Measurements from ENCODE around the gene DMGDH. TPM values are rescaled to one million over a fixed set of nuclear protein-coding genes. Genes with fewer than 3 reads are reported as not detected.
A peak's percentile ranks its signal among the peaks of the same experiment; 100 is the strongest.

DMGDH gene
- total RNA-seq, 1 donor from 2014 or later: 0.48 TPM

- TF ChIP-seq, protein P1, sequence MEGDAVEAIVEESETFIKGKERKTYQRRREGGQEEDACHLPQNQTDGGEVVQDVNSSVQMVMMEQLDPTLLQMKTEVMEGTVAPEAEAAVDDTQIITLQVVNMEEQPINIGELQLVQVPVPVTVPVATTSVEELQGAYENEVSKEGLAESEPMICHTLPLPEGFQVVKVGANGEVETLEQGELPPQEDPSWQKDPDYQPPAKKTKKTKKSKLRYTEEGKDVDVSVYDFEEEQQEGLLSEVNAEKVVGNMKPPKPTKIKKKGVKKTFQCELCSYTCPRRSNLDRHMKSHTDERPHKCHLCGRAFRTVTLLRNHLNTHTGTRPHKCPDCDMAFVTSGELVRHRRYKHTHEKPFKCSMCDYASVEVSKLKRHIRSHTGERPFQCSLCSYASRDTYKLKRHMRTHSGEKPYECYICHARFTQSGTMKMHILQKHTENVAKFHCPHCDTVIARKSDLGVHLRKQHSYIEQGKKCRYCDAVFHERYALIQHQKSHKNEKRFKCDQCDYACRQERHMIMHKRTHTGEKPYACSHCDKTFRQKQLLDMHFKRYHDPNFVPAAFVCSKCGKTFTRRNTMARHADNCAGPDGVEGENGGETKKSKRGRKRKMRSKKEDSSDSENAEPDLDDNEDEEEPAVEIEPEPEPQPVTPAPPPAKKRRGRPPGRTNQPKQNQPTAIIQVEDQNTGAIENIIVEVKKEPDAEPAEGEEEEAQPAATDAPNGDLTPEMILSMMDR (conservative IDR thresholded peaks at IDR 0.05): no peak
- DNase-seq (ENCODE audit: extremely low spot score, unreplicated experiment): no peak
- Mint-ChIP-seq H3K4me3 (no peak overlapping the region), H3K9me3 (no peaks in the 10 kb centered on the region), H3K4me1 (ENCODE audit: unreplicated experiment) (peaks cover 19% of the 10 kb centered on the region), H3K36me3 (no peaks in the 10 kb centered on the region), H3K27me3 (peaks cover 40% of the 10 kb centered on the region), H3K27ac (no peak overlapping the region)
Measured at GRCh38 chr5:79023348-79023747, 46.1 kb downstream of the DMGDH start.

- Mint-ChIP-seq H3K27ac (no peak overlapping the region), H3K36me3 (no peaks in the 10 kb centered on the region), H3K4me3 (no peak overlapping the region), H3K9me3 (no peaks in the 10 kb centered on the region), H3K4me1 (ENCODE audit: unreplicated experiment) (peaks cover 19% of the 10 kb centered on the region), H3K27me3 (peaks cover 40% of the 10 kb centered on the region)
- TF ChIP-seq, protein P1 (conservative IDR thresholded peaks at IDR 0.05): no peak
- DNase-seq (ENCODE audit: extremely low spot score, unreplicated experiment): no peak
Measured at GRCh38 chr5:79022771-79023170, 46.7 kb downstream of the DMGDH start.

DNA sequence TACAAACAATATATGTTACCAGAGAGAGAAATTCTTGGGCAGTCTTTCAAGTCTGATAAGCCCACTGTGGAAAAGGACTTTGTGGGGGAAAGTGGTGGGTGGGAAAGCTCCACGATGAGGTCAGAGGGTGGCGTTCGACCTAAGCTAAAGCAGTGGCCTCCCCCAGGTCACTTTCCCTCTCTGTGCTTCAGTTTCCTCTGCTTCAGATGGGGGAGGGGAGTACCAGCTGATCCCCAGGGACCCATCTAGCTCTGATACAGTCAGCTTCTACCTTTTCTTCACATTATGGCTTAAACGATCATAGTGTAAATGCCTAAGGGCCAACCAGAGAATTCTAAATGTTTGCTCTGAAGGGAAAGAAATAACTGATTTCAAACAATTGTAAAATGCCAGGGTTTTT lies 47.7 kb downstream of the DMGDH start:
- Mint-ChIP-seq H3K9me3 (no peaks in the 10 kb centered on the region), H3K27ac (no peak overlapping the region), H3K4me1 (ENCODE audit: unreplicated experiment) (peaks cover 19% of the 10 kb centered on the region), H3K4me3 (no peak overlapping the region), H3K36me3 (no peaks in the 10 kb centered on the region), H3K27me3 (peaks cover 42% of the 10 kb centered on the region)
- no peak for DNase-seq (ENCODE audit: extremely low spot score, unreplicated experiment)
- TF ChIP-seq, protein P1 (conservative IDR thresholded peaks at IDR 0.05): no peak

- DNase-seq (ENCODE audit: extremely low spot score, unreplicated experiment): no peak
- Mint-ChIP-seq H3K27me3 (peaks cover 37% of the 10 kb centered on the region), H3K4me3 (peak overlapping the region; percentile 16), H3K4me1 (ENCODE audit: unreplicated experiment) (peaks cover 19% of the 10 kb centered on the region), H3K9me3 (no peaks in the 10 kb centered on the region), H3K27ac (no peak overlapping the region), H3K36me3 (no peaks in the 10 kb centered on the region)
- TF ChIP-seq, protein P1 (conservative IDR thresholded peaks at IDR 0.05): peak; percentile 89
Measured at GRCh38 chr5:79020861-79021561, 48.5 kb downstream of the DMGDH start.

- Mint-ChIP-seq H3K9me3 (peaks cover 4% of the 10 kb centered on the region), H3K4me1 (ENCODE audit: unreplicated experiment) (no peaks in the 10 kb centered on the region), H3K4me3 (no peak overlapping the region), H3K27me3 (peaks cover 16% of the 10 kb centered on the region), H3K27ac (no peak overlapping the region), H3K36me3 (no peaks in the 10 kb centered on the region)
- TF ChIP-seq, protein P1 (conservative IDR thresholded peaks at IDR 0.05): no peak
- DNase-seq (ENCODE audit: extremely low spot score, unreplicated experiment): no peak
Measured at GRCh38 chr5:79014631-79015030, 54.8 kb downstream of the DMGDH start.
